ENCODE results near the gene PHIP.
"Not testable (repeated sequence)": the region's sequence is repeated elsewhere in the genome, so short reads cannot be mapped to it uniquely, and the experiment has no call there.

Gene PHIP

GRCh38 chr6:79078075-79078969, at the start of gene PHIP:
TSS of gene PHIP (minus strand) at chr6:79078254. CDS start at chr6:79078068, 186 bp downstream.
- peak; percentile 91 for DNase-seq

GRCh38 chr6:79127660-79128059, 49.6 kb upstream of the PHIP start:
- no peak for DNase-seq

GRCh38 chr6:79119217-79119616, 41.2 kb upstream of the PHIP start:
- no peak for DNase-seq

GRCh38 chr6:79117752-79118151, 39.7 kb upstream of the PHIP start:
- DNase-seq, result no peak

DNA sequence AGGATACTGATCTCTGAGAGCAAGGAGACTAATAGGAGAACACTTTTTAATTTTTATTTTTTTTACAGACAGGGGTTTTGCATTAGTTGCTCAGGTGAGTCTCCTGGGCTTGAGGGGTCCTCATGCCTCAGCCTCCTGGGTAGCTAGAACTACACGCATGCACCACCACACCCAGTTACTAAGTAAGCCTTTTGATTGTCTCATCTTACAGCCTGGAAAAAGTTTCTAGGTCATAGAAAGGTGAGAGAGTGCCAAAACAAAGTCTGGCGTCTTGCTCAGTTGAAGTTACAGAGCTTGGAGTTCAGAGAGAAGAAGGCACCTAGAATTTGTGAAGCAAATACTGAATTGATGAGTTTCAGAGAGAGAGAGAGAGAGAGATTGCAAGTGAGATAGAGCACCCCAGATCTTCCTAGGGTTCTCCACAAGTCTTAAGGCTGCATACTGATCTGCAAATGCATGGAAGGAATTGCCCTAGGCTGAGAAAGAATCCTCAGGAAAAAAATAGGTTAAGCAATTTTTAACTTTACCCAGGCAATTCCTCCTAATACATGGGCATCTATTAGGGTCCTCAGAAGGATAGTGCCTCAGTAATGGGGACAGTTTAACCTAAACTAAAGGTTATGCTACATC, 37.6 kb upstream of the PHIP start:
- DNase-seq, result no peak

DNA sequence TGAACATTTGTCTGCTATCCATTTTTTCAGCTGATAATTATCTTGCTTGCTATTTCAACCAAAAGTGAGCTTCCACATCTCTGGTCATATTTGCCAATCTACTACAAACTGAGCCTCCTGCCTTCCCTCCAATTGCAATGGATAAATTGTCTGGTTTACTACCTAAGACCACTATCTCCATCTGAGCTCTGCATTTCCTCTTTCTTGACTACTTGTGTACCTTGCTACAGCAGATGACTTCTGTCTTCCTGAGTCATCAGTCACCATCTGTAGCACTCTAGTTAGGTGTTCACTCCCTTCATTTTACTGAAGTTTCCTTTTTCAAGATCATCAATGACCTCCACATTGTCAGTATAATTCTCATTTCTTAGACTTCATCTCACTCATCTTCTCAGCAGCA, 33.5 kb upstream of the PHIP start:
- no peak for DNase-seq

DNA sequence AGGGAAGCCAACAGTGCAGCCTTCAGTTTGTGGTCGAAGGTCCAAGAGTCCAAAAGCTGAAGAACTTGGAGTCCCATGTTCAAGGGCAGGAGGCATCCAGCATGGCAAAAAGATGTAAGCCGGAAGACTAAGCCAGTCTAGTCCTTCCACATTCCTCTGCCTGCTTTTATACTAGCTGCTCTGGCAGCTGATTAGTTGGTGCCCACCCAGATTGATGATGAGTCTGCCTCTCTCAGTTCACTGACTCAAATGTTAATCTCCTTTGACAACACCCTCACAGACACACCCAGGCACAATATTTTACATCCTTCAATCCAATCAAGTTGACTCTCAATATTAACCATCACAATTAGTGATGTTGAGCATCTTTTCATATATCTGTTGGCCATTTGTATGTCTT, 23.1 kb upstream of the PHIP start:
- no peak for DNase-seq

GRCh38 chr6:79100304-79100703, 22.2 kb upstream of the PHIP start:
- no peak for DNase-seq

- DNase-seq, result no peak
Measured at GRCh38 chr6:79094938-79095337, 16.9 kb upstream of the PHIP start.

- DNase-seq, result not testable (repeated sequence)
Measured at GRCh38 chr6:79091801-79092200, 13.7 kb upstream of the PHIP start.

- no peak for DNase-seq
Measured at GRCh38 chr6:79089552-79090404, 11.7 kb upstream of the PHIP start.

DNA sequence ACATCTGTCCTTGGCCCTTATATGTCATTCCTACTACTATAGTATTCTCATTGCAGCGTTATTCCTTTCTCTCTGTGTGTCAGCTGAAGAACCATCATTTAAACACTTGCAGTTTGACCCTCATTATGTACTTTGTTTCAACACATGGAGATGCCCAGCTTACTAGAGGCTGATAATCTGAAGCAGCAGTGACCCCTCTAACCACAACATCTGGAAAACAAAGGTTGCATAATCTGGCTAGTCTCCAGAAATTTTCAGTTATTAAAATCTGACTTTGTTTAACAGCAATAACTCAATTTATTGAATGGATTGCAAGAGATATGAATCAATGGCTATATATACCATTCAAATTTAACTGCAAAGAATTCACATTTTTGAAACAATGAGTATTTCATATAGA, 6.6 kb upstream of the PHIP start:
- no peak for DNase-seq

DNA sequence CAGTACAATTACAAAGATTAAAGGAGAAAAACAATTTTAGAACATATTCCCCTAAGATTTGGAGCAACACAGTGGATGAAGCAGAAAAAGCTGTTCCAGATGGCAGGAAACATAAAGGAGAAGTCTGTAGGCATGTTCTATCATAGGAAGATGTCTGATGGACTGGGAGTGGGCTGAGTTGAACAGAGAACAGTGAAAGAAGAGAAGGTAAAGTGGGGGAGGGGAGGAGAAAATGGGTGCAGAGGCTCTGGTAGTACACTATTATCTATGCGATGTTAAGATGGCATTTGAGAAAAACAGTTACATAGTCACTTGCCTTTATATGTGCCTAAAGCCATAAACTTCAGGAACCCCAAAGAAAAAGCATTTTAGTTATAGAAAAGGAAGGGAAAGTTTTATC, 4.2 kb upstream of the PHIP start:
- no peak for DNase-seq

GRCh38 chr6:79081663-79082062, 3.6 kb upstream of the PHIP start:
- DNase-seq, result no peak

DNA sequence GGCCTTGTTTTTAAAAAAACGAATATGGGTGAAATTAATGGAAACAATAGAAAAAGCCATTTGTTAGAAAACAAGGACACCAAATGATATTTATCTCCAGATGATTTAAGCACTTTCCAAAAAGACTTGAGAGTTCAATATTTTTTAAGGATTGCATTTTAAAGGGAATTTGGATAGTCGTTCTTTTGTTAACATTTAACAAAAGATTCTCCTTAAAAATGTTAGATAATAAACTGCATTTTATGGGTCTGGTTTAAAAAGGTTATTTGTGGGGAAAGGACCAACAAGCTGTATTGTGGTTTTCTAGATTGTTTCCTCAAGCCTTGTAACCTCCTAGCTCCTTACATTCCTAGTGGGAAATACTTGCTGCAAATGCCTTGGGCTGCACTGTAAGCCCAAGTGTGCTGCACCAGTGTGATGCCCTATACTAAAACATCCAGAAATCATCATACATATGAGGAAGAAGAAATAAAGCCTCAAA, 1.5 kb upstream of the PHIP start:
- no peak for DNase-seq

DNA sequence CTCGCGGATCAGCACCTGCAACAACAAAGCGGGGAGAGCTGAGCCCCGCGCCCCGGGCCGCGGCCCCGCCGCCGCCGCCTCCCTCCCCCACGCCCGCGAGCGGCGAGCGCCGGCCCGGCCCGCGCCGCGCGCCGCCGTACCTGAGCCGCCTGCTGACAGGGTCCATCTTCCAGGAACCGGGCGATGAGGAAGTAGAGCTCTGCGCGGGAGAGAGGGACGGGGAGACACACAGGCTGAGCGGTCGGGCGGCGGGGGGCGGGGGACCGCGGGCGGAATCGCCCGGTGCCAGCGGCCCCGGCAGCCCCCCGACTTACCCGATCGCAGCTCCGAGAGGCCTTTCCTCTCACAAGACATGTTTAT, 359 bp downstream of the PHIP start:
- no peak for DNase-seq

- DNase-seq, result peak; percentile 71
Measured at GRCh38 chr6:79076782-79077641, 1.0 kb downstream of the PHIP start.

GRCh38 chr6:79076160-79076559, 1.9 kb downstream of the PHIP start:
- DNase-seq, result no peak

DNA sequence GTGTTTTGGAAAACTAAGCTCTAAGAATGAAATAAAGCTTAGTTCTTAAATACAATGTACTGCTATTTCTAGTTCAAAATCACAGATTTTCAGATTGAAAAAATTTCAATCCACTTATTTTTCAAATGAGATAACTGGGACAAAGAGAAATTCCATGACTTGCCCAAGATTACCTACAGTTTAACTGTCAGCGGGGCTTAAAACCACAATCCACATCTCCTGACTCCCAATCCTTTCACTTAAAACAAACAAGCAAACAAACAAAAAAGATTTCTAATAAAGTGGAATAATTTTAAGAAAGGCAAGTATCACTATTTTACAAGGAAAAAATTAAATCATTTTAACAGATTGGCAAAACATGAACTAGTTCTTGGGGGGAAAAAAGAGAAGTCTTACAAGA, 4.2 kb downstream of the PHIP start:
- no peak for DNase-seq

DNA sequence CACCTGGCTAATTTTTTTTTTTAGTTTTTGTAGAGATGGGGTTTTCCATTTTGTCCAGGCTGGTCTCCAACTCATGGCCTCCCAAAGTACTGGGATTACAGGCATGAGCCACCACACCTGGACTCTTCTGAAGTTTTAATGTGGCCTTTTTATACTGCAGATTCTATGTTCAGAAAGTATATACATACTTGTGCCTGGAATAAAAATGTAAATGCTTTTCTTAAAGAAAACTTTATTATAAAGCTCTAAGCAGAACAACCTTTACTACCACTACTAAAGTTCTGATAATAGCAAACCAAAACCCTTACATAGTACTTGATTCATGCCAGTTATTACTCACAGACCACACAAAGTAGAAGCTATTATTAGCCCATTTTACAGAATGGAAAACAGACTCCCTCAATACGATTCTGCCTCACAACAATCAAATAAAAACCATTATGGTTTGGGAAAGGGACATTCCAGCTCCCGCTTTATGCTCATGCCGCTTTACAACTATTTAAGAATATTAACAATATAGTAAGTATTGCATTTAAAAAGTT, 5.3 kb downstream of the PHIP start:
- DNase-seq, result no peak

GRCh38 chr6:79071547-79071946, 6.5 kb downstream of the PHIP start:
- no peak for DNase-seq

DNA sequence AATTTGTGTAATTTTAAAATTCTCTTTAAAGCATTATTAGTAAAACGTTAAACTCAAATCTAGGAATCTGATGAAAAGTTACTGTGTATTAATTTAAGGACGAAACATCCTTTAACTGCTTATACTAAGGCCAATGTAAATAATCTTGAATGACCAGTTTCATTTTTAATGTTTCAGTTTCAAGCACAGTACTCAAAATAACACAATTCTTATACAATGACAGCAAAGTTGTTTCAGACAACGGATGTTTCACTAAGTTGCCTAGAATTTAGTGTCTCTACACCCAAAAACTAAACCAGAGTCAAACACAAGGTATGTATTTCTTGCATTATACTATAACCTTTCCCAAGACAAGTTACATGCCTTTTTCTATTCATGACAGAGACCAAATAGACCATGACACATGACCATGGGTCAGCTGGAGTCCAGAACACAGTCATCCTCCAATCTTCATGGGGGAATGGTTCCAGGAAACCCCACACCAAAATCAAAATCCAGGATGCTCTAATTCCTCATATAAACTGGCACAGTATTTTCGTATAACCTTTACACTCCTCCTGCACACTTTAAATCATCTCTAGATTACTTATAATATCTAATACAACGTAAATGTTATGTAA, 7.7 kb downstream of the PHIP start:
- DNase-seq, result no peak
